Spinal cord (tissue), 10 donors: ENCODE results near the gene BCLAF3. TPM values are rescaled to one million over a fixed set of nuclear protein-coding genes. Genes with fewer than 3 reads are reported as not detected.

Source experiments
- DNase-seq, 6 donors: peaks; one replicate each; pipeline versions ENCODE4 v3.0.0 to v3.0.0-alpha.2; 2013 to 2015; ENCODE audit warnings: low spot score in 6 of 6, low read depth in 4 of 6
- H3K27ac ChIP-seq: one replicate; pipeline ENCODE4 v1.5.1; 2013; ENCODE audit warnings: low read depth, low read length, control low read depth
- H3K27me3 ChIP-seq: one replicate; pipeline ENCODE4 v1.6.1; 2013; ENCODE audit warnings: low read length; ENCODE audit not compliant: control insufficient read depth, insufficient read depth
- H3K36me3 ChIP-seq: one replicate; pipeline ENCODE4 v1.6.1; 2013; ENCODE audit warnings: low read length; ENCODE audit not compliant: control insufficient read depth, insufficient read depth
- H3K4me1 ChIP-seq: one replicate; pipeline ENCODE4 v1.6.1; 2013; ENCODE audit warnings: low read length; ENCODE audit not compliant: control insufficient read depth, insufficient read depth
- H3K4me3 ChIP-seq: one replicate; pipeline ENCODE4 v1.5.1; 2013; ENCODE audit warnings: low read depth, low read length, control low read depth
- H3K9me3 ChIP-seq: one replicate; pipeline ENCODE4 v1.6.1; 2013; ENCODE audit warnings: low read length; ENCODE audit not compliant: control insufficient read depth, insufficient read depth
- WGBS: methylation state at CpG from one replicate; pipeline ENCODE4 v1.1.5; 2013; ENCODE audit warnings: missing lambda C conversion rate; ENCODE audit not compliant: insufficient coverage; 5-methylcytosine and 5-hydroxymethylcytosine counted together
- polyA plus RNA-seq, 2 donors: library from polyadenylated mRNA; unstranded; fragments of 120-200 nt; gene quantifications; one replicate each; pipeline ENCODE4 v1.2.1, GENCODE V29; 2013; ENCODE audit not compliant: insufficient read length in 2 of 2
- total RNA-seq, 2 donors: library from RNA; depleted of rRNA in 1 of 2; stranded (reverse); fragments of 120-200 nt in 1 of 2; fragments of >200 nt in 1 of 2; gene quantifications; one replicate each; pipeline versions ENCODE4 v1.2.3 to v1.2.4, GENCODE V29; 2013 to 2014
- donor health status: healthy.

BCLAF3 gene
- total and polyA plus RNA-seq, 4 donors: 13.2 to 22.4 (median 15.7) TPM

DNA sequence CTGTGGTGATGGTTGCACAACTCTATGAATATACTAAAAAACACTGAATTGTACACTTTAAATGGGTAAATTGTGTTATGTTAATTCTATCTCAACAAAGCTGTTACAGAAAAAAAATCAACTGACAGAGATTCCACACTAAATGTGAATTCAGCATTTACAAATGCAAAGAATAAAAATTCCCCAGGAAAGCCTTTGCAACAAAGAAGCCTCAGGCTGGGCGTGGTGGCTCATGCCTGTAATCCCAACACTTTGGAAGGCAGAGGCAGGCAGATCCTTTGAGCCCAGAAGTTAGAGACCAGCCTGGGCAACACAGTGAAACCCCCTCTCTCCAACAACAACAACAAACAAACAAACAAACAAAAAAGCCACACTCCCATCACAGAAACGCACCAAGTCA is 8.9 kb downstream of the BCLAF3 start:
- WGBS: 53% methylated on average over 1 of the region's 2 CpGs

GRCh38 chrX:19975845-19976244 is 15.0 kb downstream of the BCLAF3 start:
- Histone ChIP-seq H3K27me3 (no peaks in the 10 kb centered on the region), H3K4me1 (no peaks in the 10 kb centered on the region), H3K9me3 (peaks cover 3% of the 10 kb centered on the region), H3K36me3 (no peaks in the 10 kb centered on the region), H3K27ac (no peak overlapping the region), H3K4me3 (no peak overlapping the region)
- DNase-seq: no peak

More for the DNA sequence above, 8.9 kb downstream of the BCLAF3 start:
- Histone ChIP-seq H3K27ac (no peak overlapping the region), H3K4me3 (no peak overlapping the region), H3K36me3 (no peaks in the 10 kb centered on the region), H3K9me3 (peaks cover 3% of the 10 kb centered on the region), H3K4me1 (no peaks in the 10 kb centered on the region), H3K27me3 (no peaks in the 10 kb centered on the region)
- no peak for DNase-seq

DNA sequence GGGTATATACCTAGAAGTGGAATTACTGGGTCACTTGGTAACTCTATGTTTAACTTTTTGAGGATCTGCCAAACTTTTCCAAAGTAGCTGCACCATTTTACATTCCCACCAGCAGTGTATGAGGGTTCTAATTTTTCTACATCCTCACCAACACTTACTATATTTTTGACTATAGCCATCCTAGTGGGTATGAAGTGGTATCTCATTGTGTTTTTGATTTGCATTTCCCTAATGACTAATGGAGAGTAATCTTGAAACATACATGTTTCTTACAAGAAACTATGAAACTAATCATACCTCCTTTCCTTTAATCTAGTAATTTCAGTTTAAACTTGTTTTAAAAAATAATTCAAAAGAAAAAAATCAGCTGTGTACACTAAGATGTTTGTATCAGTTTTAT is 17.9 kb downstream of the BCLAF3 start:
- H3K4me1 ChIP-seq: peaks cover 5% of the 10 kb centered on the region
- DNase-seq: no peak
- no peak overlapping the region for H3K27ac ChIP-seq
- H3K36me3 ChIP-seq: no peaks in the 10 kb centered on the region
- H3K4me3 ChIP-seq: no peak overlapping the region
- H3K9me3 ChIP-seq: peaks cover 3% of the 10 kb centered on the region
- H3K27me3 ChIP-seq: peaks cover 4% of the 10 kb centered on the region

GRCh38 chrX:19968276-19968675 is 22.6 kb downstream of the BCLAF3 start:
- Histone ChIP-seq H3K9me3 (no peaks in the 10 kb centered on the region), H3K4me1 (peaks cover 5% of the 10 kb centered on the region), H3K27me3 (peaks cover 13% of the 10 kb centered on the region), H3K27ac (no peak overlapping the region), H3K4me3 (no peak overlapping the region), H3K36me3 (no peaks in the 10 kb centered on the region)
- no peak for DNase-seq
- 74% methylated on average over 5 of the region's 6 CpGs for WGBS

DNA sequence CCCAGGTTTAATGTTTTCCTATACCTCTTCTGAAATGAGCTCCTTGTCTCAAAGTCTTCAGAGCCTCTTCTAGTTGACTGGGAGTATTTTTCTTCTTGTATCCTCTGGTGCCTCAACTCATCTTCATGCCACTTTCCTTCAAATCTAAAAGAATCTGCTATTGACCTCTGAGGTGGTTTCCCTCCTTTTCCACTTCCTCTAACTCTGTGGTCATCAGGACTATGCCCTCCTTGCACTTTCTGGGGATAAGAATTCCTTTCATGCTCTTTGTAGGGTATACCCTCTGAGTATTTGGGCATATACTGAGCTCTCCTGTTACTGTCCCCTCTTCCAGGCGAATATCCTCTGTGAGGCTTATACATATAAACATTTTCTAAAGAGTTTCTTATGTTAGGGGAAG is 24.8 kb downstream of the BCLAF3 start:
- Histone ChIP-seq H3K27ac (no peak overlapping the region), H3K36me3 (no peaks in the 10 kb centered on the region), H3K27me3 (peaks cover 13% of the 10 kb centered on the region), H3K9me3 (no peaks in the 10 kb centered on the region), H3K4me1 (peaks cover 5% of the 10 kb centered on the region), H3K4me3 (no peak overlapping the region)
- no peak for DNase-seq
- whole genome bisulfite sequencing: no CpG with 5 or more reads among the region's 1 CpG

- DNase-seq: no peak
- 76% methylated on average over 7 of the region's 9 CpGs for WGBS
- no peak overlapping the region for H3K27ac ChIP-seq
- peaks cover 13% of the 10 kb centered on the region for H3K27me3 ChIP-seq
- H3K36me3 ChIP-seq: no peaks in the 10 kb centered on the region
- H3K9me3 ChIP-seq: no peaks in the 10 kb centered on the region
- H3K4me3 ChIP-seq: no peak overlapping the region
- H3K4me1 ChIP-seq: peaks cover 5% of the 10 kb centered on the region
Observed at GRCh38 chrX:19964017-19964710, 26.7 kb downstream of the BCLAF3 start.

DNA sequence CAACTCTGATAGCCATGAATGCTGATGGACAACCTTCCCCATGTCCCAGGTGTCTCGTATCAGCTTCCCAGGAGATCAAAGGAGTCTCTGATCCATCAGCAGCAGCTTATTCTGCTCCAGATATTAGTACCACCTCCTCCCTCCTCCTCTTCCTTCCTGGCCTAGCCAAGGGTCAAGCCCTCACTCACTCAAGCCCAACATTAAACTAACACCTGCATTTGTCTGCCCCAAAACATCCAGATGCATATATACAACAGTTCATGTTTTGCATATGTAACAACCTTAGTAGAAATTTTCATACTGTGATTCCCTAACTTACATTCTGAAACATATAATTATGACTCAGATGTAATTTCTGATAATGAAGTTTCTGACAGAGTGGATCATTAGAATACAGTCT is 29.9 kb downstream of the BCLAF3 start:
- Histone ChIP-seq H3K9me3 (no peaks in the 10 kb centered on the region), H3K4me1 (no peaks in the 10 kb centered on the region), H3K4me3 (no peak overlapping the region), H3K27me3 (no peaks in the 10 kb centered on the region), H3K36me3 (no peaks in the 10 kb centered on the region), H3K27ac (no peak overlapping the region)
- DNase-seq: no peak
- WGBS: 45% methylated on average over 1 of the region's 1 CpG

DNA sequence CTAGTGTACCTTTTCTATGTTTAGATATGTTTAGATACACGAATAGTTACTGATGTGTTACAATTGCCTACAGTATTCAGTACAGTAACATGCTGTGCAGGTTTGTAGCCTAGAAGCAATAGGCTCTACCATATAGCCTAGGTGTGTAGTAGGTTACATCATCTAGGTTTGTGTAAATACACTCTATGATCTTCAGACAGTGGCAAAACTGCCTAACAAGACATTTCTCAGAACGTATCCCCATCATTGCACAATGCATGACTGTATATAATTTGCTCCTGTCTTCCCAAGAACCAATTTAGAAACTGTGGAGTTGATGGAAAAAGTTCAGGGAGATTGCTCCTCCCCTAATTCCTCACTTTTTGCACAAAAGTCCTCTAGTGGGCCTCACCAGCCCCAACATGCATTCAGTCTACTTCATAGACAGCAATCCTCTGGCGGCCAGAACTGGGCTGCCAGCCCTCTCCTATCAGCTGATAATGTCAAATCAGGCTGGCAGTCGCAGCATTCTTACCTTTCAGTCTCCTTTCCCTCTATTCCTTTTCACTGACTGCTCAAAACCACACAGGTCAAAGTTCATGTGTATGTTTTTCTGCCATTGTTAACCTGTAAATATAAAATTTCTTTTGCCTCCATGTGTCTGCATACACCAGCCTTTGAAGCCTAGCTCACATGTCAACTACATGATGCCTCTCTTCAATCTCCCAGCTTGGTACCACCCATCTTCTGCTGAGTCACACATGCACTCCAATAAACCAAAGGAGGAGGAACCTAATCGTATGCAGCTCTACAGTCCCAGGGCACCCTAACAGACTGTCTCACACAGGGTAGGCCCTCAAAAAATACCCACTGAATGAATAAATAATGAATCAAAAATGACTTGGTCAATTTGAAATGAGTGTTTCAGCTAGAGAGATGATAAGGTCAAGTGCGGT is 32.0 kb downstream of the BCLAF3 start:
- Histone ChIP-seq H3K27me3 (no peaks in the 10 kb centered on the region), H3K27ac (no peak overlapping the region), H3K4me3 (no peak overlapping the region), H3K9me3 (no peaks in the 10 kb centered on the region), H3K4me1 (no peaks in the 10 kb centered on the region), H3K36me3 (no peaks in the 10 kb centered on the region)
- 74% methylated on average over 3 of the region's 6 CpGs for WGBS
- no peak for DNase-seq

GRCh38 chrX:19956923-19957322 is 33.9 kb downstream of the BCLAF3 start:
- WGBS: no CpG with 5 or more reads among the region's 6 CpGs
- H3K36me3 ChIP-seq: no peaks in the 10 kb centered on the region
- H3K4me3 ChIP-seq: no peak overlapping the region
- H3K27ac ChIP-seq: no peak overlapping the region
- peak in 3 of 6 donors; percentile 2 to 30 (median 3) for DNase-seq
- H3K27me3 ChIP-seq: peaks cover 2% of the 10 kb centered on the region
- H3K4me1 ChIP-seq: no peaks in the 10 kb centered on the region
- H3K9me3 ChIP-seq: no peaks in the 10 kb centered on the region

DNA sequence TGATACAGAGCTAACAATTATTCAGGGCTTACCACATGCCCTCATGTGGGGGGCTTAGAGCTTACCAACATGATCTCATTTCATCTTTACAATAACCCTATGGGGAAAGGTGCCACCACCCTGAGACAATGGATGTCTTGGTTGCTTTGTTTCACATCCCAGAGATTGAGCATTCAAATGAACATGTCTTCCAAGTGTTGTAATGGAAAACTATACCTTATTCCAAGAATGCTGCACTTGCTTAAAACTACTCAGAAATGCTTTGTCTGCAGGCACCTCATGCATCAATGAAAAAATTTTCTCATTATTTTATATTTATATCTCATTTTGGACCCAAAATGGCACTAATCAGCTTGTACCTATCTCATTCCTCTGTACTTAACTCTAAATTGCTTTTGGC is 34.6 kb downstream of the BCLAF3 start:
- no peak overlapping the region for H3K4me3 ChIP-seq
- no peaks in the 10 kb centered on the region for H3K9me3 ChIP-seq
- H3K27ac ChIP-seq: no peak overlapping the region
- no peaks in the 10 kb centered on the region for H3K36me3 ChIP-seq
- no peaks in the 10 kb centered on the region for H3K4me1 ChIP-seq
- H3K27me3 ChIP-seq: peaks cover 2% of the 10 kb centered on the region
- DNase-seq: no peak
